Left ventricle myocardium superior (tissue), 1 donor: ENCODE results near the gene ZNF619. TPM values are rescaled to one million over a fixed set of nuclear protein-coding genes. Genes with fewer than 3 reads are reported as not detected.
"Not testable (repeated sequence)": the region's sequence is repeated elsewhere in the genome, so short reads cannot be mapped to it uniquely, and the experiment has no call there.

ENCODE experiments used
- ATAC-seq: fragments of 200-7000 bp; cut with Tn5 transposase; one replicate; pipeline ENCODE4 v1.9.1; 2020; ENCODE audit warnings: mild to moderate bottlenecking, moderate library complexity
- DNase-seq: peaks from one replicate; pipeline ENCODE4 v3.0.0-alpha.2; 2020
- intact Hi-C: fragments of 100-400 bp; cut with micrococcal nuclease; formaldehyde crosslinking; loops from one replicate; pipeline ENCODE4 v1.11.0; 2022
- long read RNA-seq: library from polyadenylated mRNA; unstranded; transcript quantifications from one replicate; pipeline ENCODE4 v2.0.0, GENCODE V29; 2021
- total RNA-seq: library from RNA; stranded (reverse); fragmentation: NEBNext Ultra II Directional; extraction: Animal tissue kit (Norgen Biotek cat#: 25700); gene quantifications from one replicate; pipeline ENCODE4 v1.2.1, GENCODE V29; 2021
- donor health status: DM: no; HTN: yes; CAD: no; lungs with severe emphysema.

The ZNF619 gene
- total RNA-seq: 4.3 TPM
- long read RNA-seq, full-length matches to known transcripts: 1 of 3 reads
- long read RNA-seq, partial matches to known transcripts: 0 of 3 reads
- long read RNA-seq, other reads (novel, unspliced or antisense): 2 of 3 reads

DNA sequence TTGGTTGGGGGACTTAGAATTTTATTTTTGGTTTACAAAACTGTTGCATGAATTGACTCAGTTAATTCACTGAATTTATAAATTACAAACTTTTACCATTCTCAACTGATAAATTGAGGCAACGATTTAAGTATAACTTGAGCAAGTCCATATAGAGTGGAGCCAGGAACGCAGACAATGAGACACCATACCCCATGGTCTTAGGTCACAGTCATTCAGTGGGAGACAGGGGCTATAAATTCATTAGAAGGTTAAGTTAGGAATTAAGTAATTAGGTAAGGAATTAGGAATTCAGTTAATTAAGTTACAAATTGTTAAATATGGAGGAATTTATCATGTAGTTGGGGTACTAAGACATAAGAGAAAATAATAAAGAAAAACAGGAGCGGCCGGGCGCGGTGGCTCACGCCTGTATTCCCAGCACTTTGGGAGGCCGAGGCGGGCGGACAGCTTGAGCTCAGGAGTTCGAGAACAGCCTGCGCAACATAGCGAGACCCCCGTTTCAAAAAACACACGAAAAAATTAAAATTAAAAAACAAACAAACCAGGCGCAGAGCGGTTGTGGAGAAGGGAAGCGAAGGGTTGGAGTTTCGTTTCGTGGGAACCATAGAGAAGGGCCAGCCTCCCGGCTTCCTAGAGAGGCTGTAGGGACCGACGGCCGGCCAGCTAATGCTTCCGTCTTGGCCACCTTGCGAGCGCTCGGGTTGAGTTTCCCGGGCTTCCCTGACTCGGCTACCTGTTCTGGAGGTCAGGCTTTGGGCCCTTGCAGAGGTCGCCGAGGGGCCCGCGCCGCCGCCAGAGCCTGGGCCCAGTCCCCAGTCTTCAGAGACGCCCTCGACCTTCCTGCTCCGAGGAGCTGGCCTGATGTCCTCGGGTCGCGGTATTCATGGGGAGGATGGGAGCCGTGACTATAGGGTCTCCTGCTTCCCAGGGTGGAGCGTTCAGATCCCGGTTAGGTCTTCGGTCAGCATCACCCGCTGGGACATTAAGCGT lies at the start of gene ZNF619:
TSS of gene ZNF619 (plus strand) at position 645 of the 993 bp plus-strand sequence. CDS start 858 bp downstream, outside the sequence.
- peak; percentile 83 for DNase-seq
- intact Hi-C loops: loop anchor here (2.0 kb wide), 1 partner anchor 48 kb away; the partner anchor contains the start of gene ZNF621
- ATAC-seq: peak; percentile 96

DNA sequence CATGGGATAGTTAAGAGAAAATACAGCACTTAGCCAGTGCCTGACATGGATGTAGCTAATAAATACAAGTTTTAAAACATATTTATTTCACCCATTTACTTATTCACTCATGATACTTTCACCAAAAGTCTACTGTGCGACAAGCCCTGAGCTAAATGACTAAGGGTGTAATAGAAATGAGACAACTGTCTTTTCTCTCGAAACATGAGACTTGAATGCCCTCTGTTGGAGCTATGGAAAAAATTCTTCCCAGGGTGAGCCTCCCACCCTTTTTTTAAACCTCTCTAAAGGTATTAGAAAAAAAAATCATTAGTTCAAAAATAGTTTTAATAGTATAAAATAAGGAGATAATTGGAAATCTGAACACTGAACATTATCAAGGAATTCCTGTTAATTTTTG lies 44.1 kb upstream of the ZNF619 start:
- intact Hi-C loops: no loop called here
- no peak for ATAC-seq
- no peak for DNase-seq

DNA sequence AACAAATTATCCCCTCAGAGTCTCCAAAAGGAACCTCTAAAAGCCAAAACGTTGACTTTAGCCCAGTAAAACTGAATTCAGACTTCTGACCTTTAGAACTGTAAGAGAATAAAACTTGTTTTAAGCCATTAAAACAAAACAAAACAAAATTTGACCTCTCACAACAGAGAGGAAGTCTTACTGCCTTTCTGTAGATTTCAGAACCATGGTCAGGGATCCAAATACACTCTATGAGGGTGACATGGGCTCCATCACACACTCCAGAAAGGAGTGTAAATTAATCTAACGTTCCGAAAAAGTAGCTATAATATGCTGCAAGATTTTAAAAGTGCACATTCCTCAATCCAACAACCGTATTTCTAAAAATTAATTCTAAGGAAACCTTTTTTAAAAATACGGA lies 39.0 kb upstream of the ZNF619 start:
- no peak for DNase-seq
- intact Hi-C loops: no loop called here
- ATAC-seq: no peak

DNA sequence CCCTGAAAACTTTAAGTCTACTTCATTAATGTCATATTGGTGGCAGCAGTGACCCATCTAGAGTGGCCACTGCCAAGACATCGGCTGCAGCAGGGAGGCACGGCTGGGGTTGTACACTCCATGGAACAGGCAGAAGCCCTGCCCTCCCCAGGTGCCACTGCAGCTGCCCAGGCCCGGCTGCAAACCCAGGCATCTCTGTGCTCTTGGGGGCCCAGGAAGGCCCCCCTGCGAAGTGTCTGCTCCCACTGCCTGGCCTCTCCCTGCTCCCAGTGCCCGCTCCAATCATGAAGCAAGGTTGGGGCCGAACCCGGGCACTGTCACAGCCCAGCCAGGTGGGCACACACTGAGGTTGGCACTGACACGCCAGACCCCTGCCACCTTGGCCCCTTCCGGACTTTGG lies 31.9 kb upstream of the ZNF619 start:
- ATAC-seq (no peak), DNase-seq (no peak)
- intact Hi-C loops: no loop called here

DNA sequence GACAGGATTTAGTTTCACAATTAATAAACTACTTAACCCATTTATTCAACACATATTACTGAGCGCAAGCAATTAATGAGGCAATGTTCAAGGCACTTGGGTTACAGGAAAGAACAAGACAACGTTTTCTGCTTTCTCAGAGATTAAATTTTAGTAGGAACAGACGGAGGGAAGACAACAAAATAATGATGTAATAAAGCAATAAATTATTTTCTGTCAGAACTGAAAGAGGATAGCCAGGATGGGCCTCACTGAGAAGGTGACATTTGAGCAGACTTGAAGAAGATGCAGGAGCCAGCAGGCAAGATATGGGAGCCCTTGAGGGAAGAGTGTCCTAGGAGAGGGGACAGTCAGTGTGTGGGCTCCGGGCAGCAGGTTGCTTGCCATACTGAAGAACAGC lies 31.0 kb upstream of the ZNF619 start:
- intact Hi-C loops: no loop called here
- DNase-seq: no peak
- ATAC-seq: no peak

DNA sequence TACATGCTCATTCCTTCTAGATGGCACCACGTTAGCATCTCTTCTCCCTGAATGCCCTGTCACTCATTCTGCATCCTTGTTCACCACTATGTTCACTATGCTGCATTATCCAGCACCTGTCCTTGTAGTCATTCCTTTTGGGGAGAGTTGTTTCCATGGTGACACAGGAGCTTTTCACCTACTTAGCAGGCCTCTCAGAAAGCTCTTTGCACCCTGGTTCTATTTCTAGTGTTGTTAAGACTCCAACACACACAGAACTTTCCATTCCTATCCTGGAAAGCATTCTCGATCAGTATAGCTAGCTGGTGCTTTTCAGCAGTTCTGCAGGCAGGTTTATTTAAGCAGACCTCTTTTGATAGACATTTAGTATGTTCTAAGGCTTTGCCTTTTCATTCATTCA lies 26.5 kb upstream of the ZNF619 start:
- intact Hi-C loops: no loop called here
- DNase-seq (no peak), ATAC-seq (no peak)

DNA sequence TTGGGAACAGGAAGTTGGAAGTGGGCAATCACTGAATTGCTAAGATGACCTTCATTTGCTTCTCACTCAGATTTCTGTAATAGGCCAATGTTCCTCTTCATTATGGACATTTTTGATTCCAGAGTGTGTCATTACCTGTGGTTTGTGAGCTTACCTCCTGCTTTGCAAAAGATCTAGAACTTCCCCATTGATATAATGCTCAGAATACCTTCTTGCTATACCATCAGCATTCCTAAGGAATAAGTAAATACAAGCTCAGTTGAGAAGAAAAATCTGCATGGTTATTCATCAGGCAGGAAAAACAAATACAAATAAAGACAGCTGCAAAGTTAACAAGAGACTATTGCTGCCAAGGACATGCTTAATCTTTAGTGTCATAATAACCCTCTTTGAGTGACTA lies 25.4 kb upstream of the ZNF619 start:
- DNase-seq (no peak), ATAC-seq (no peak)
- intact Hi-C loops: no loop called here

DNA sequence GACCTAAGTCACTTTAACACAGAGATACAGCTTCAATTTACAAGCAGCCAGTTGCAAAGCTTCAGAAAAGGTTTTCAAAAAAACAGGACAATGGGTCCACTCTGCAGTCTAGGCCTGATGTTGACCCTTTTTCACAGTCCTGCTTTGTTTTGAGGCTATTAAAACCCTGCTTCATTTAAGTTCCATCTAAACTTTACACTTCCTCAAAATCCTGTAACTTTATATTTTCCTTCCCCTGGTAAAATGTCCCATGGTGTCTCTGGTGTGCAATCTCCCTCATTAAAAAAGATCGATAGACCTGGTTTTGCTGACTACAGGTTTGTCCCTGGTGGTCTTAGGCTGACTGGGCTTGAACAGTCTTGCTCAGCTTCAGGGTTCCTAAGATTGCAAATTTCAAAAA lies 24.9 kb upstream of the ZNF619 start:
- DNase-seq (no peak), ATAC-seq (no peak)
- intact Hi-C loops: no loop called here

DNA sequence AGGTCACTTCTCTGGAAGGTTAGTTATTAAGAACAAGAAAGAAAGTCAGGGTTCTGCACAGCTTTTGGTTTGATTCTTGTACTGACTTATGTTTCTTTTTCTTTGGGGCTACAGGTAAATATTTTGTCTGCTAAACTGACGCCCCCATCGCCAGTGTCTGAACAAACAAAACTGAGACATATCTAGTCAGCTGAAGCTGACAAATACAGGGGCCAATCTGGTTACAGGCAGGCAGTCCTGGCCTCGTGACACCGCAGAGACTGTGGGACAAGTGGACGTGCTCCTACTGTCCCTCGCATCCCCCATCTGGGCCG lies 24.4 kb upstream of the ZNF619 start:
- intact Hi-C loops: no loop called here
- no peak for ATAC-seq
- DNase-seq: no peak

DNA sequence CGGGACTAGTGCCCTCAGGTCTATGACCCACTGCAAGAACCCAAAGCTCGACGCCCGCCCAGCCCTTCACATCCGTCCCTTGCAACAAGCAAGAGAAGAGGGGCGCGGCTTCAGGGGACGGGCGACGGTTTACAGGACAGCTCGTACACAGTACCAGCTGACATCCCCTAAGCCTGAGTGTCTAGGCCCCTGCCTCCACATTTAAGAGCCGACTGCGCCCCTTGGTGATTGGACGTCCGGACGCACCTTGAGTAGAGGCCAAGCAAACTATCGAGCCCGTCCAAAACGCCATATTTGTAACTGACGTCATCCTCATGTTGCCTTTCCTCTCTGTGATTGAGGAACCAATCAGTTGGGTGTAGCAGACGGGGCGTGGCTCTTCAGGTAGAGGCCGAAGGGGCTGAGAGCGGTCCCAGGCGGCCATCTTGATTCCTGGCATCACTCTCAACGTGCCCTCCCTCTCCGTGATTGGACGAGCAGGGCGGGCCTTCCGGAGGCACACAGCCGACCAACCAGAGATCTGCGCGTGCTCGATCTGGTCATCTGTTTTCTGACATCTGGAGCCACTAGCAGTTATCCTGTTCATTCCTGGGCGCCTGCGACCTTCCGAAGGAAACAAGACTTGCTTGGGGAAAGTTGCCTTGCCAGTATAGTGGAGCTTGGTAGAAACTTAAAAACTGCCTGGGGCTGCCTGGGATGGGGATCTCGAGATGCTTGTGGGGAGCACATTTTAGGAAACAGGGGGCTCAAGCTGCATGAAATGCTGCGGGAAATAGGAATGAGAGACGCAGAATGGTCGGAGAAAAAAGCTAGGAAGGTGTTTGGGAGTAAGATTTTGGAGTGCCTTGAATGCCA lies 23.8 kb upstream of the ZNF619 start:
- intact Hi-C loops: no loop called here
- ATAC-seq (peak; percentile 96), DNase-seq (peak; percentile 98)

DNA sequence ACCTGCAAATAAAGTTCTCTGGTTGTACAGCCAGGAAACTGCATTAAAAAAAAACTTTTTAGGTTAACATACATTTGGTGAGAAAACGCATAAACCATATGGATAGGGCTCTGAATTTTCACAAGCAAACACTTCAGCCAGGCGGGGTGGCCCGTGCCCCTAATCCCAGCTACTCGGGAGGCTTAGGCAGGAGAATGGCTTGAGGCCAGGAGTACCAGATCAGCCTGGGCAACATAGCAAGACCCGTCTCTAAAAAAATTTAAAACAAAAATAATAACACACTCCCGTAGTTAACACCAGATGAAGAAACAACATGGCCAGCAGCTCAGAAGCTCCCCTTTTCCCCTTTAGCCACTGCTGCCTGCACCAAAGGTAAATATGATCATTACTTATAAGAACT lies 23.0 kb upstream of the ZNF619 start:
- no peak for DNase-seq
- intact Hi-C loops: no loop called here
- no peak for ATAC-seq

DNA sequence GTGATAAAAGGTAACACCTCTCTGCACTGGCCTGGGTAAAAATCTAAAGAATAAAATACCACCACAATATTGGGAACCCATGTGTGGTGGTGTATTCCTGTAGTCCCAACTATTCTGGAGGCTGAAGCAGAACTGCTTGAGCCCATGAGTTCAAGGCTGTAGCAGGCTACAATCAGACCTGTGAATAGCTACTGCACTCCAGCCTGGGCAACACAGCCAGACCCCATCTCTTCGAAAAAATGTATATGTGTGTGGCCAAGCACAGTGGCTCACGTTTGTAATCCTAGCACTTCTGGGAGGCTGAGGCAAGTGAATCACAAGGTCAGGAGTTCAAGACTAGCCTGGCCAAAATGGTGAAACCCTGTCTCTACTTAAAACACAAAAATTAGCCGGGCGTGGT lies 21.6 kb upstream of the ZNF619 start:
- DNase-seq: no peak
- no peak for ATAC-seq

DNA sequence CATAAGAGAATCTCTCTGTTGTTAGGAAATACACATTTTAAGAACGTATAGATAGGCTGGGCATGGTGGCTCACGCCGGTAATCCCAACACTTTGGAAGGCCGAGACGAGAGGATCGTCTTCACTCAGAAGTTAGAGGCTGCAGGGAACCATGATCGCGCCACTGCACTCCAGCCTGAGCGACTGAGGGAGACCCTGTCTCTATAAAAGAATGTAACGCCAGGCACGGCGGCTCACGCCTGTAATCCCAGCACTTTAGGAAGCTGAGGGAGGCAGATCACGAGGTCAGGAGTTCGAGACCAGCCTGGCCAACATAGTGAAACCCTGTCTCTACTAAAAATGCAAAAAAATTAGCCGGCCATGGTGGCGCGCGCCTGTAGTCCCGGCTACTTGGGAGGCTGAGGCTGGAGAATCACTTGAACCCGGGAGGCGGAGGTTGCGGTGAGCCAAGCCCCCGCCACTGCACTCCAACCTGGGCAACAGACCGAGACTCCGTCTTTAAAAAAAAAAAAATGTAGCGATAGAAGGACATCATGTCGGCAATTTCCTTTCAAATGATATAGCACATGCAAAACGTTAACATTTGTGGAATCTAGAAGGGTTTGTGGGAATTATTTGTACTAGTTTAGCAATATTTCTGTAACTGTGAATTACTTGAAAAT lies 20.5 kb upstream of the ZNF619 start:
- intact Hi-C loops: no loop called here
- peak; percentile 31 for DNase-seq
- ATAC-seq: no peak

More for the DNA sequence above, 21.6 kb upstream of the ZNF619 start:
- intact Hi-C loops: no loop called here

DNA sequence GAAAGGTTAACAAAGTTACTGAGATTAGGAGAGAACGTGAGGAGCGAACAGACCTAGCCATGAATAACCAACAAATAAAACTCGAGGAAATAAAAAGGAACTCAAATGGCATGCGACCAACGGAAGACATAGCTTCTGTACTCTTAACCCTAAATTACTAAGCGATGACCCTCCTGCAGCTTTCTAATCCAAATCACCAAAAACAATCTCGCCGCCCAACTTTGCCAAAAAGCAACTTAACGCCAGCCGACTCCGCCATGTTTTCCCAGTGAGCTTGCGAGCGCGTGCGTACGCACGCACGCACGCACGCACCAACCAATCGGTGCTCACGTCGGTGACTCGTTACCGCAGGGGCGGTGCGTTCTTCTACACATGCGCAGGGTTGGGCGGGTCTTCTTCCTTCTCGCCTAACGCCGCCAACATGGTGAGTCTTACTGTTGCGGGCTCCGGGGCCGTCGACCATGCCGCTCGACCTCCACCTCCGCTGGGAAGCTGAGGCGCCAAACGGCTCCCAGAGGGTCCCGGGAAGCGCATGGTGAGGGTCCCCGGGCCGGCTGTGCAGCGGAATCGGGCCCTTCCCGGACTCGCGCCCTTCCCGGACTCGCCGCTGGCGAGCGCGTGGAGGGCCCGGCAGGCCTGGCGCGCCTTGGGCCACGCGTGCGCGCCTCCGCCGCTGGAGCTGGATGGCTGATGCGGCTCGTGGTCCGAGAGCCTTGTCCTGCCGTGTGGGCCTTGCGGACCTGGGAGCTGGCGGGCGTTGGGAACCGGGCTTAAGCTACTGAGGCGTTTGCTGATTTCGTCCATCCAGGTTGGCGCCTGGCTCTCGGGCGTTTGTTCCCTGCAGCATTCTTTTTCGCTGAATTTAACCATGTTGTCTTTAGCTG lies 19.7 kb upstream of the ZNF619 start, which contains the start of gene RPL14:
TSS of gene RPL14 (plus strand) at position 400 of the 884 bp plus-strand sequence. CDS start at position 533, 133 bp downstream.
- DNase-seq: peak; percentile 97
- ATAC-seq: peak; percentile 89
- intact Hi-C loops: no loop called here

DNA sequence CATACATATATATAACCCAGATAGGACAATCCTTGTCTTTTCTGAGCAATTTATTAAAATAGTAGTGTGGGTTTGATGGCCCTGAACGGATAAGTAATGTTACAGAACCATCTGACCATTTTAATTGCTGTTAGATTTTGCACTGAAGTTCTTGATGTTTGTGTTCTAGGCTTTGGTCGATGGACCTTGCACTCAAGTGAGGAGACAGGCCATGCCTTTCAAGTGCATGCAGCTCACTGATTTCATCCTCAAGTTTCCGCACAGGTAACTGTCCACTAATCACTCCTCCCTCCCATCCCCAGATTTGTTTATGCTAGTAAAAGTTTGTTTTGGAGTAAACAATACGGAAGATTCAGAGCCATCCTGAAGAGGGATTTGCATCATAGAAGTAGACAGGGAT lies 18.4 kb upstream of the ZNF619 start:
- no peak for ATAC-seq
- intact Hi-C loops: no loop called here
- DNase-seq: no peak

DNA sequence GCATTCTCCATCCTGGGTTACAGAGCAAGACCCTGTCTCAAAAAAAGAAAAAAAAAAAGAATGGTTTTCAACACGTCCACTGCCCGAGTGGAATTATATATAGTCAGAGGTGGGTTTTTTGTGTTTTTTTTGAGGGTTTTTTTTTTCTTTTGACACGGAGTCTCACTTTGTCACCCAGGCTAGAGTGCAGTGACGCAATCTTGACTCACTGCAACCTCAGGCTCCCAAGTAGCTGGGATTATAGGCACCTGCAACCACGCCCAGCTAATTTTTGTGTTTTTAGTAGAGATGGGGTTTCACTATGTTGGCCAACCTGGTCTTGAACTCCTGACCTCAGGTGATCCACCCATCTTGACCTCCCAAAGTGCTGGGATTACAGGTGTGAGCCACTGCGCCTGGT lies 16.4 kb upstream of the ZNF619 start:
- ATAC-seq, DNase-seq, intact Hi-C loops: not testable (repeated sequence)

DNA sequence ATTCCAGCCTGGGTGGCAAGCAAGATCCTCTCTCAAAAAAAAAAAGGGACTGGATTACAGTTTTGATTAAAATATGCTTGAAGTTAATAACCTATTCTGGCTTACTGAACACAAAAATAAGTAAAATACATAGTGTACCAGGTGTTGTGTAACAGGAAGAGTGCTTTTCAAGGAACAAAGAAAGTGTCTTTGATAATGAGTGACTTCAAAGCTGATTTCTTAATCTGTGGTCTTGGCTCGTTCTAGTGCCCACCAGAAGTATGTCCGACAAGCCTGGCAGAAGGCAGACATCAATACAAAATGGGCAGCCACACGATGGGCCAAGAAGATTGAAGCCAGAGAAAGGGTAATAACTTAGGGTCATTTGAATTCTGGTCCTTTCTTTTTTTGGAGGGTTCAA lies 15.8 kb upstream of the ZNF619 start:
- no peak for DNase-seq
- intact Hi-C loops: no loop called here
- ATAC-seq: no peak

DNA sequence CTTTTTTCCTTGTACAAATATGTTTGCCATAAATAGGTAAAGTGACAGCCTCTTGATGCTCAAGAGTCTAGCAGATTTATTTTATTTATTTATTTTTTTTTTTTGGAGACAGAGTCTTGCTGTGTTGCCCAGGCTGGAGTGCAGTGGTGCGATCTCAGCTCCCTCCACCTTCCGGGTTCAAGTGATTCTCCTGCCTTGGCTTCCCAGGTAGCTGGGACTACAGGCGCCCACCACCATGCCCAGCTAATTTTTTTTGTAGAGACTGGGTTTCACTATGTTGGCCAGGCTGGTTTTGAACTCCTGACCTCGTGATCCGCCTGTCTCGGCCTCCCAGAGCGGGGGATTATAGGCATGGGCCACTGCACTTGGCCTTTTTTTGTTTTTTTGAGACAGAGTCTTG lies 14.1 kb upstream of the ZNF619 start:
- DNase-seq, ATAC-seq, intact Hi-C loops: not testable (repeated sequence)
